GM12873 (cell line): ENCODE results near the gene PROKR1.

Experiments
- TF ChIP-seq, protein P1 (sequence below): IDR thresholded peaks from 2 replicates; pipeline ENCODE4 v1.5.1; 2012; ENCODE audit warnings: low read depth, mild to moderate bottlenecking, moderate library complexity, low read length, control low read depth; ENCODE audit not compliant: insufficient read depth; ENCODE audit errors: missing control alignments

Gene PROKR1

DNA sequence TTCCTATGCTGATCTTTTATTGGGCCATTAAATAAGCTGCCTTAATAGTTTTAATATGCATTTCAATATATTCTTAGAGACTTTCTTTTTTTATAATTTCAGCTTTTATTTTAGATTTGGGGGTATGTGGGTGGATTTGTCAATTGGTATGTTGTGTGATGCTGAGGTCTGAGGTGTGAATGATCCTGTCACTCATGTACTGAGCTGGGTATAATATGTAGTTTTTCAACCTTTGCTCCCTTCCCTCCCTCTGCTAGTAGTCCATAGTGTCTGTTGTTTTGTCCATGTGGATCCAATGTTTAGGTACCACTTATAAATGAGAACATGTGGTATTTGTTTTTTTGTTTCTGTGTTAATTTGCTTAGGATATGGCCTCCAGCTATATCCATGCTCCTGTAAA lies 35.5 kb upstream of the PROKR1 start:
- TF ChIP-seq, protein P1, sequence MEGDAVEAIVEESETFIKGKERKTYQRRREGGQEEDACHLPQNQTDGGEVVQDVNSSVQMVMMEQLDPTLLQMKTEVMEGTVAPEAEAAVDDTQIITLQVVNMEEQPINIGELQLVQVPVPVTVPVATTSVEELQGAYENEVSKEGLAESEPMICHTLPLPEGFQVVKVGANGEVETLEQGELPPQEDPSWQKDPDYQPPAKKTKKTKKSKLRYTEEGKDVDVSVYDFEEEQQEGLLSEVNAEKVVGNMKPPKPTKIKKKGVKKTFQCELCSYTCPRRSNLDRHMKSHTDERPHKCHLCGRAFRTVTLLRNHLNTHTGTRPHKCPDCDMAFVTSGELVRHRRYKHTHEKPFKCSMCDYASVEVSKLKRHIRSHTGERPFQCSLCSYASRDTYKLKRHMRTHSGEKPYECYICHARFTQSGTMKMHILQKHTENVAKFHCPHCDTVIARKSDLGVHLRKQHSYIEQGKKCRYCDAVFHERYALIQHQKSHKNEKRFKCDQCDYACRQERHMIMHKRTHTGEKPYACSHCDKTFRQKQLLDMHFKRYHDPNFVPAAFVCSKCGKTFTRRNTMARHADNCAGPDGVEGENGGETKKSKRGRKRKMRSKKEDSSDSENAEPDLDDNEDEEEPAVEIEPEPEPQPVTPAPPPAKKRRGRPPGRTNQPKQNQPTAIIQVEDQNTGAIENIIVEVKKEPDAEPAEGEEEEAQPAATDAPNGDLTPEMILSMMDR = no peak

DNA sequence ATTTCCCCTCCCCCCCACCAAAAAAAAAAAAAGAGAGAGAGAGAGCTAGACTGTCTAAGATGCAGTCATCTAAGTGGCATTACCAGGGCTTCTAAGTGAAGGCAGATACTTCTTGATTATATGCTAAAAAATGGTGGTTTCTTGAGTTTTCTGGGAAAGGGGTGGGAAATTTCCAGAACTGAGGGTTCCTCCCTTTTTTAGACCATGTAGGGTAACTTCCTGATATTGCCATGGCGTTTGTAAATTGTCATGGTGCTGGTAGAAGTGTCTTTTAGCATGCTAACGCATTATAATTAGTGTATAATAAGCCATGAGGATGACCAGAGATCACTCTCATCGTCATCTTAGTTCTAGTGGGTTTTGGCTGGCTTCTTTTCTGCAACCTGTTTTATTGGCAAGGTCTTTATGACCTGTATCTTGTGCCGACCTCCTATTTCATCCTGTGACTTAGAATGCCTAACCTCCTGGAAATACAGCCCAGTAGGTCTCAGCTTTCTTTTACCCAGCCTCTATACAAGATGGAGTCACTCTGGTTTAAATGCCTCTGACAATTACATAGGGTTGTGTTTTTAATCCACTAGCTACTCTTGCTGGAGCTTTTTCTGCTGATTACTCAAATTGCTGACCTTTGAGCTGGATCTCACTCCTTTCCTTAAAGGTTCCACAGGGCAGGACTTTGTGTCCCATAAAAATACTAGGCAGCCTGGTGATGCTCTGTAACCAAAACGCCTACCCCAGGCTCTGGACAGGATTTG lies 30.4 kb upstream of the PROKR1 start:
- TF ChIP-seq, protein P1 = no peak

DNA sequence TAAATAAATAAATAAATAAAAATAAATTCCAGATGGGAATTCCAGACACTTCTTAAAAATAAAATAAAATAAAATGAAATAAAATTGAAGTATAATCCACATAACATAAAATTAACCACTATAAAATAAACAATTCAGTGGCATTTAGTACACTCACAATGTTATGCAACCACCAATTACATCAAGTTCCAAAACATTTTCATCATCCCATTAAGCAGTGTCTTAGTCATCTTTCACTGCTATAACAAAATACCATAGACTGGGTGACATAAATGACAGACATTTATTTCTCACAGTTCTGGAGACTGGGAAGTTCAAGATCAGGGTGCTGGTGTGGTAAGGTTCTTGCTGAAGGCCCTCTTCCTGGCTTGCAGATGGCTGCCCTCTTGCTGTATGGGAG lies 22.6 kb upstream of the PROKR1 start:
- TF ChIP-seq, protein P1 = no peak

DNA sequence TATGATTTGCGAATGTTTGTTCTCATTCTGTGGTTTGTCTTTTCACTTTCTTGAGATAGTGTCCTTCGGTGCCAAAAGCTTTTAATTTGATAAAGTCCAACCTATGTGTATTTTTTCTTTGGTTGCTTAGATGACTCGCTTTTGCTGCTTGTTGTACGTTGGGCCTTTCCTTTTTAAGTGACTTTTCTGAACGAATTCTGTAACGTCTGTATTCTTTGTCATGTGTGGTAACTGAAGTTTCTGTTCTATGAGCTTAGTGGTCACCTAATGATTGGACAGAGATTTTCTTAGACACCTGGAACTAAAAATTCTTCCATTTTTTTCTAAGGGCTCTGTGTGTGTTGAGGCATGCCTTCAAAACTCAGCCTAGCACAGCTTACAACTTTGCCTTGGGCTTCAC lies 19.6 kb upstream of the PROKR1 start:
- TF ChIP-seq, protein P1 = no peak

DNA sequence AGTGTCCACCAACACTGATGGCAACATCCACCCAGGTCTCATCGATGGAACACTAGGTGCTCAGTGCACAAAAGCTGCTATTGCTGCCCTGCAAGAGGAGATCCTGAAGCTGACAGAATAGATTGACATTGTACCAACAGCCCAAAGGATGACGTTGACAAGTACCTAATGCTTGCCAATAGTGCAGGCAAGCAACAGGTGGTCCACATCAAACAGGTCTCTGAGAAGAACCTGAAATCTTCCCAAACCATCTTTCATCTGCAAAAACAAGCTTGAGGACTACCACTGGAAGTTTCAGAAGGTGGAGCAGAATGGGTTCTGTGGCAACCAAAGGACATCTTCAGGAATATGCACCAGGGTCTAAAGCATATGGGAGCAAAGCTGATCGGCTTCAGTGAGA lies 15.8 kb upstream of the PROKR1 start:
- TF ChIP-seq, protein P1 = no peak

DNA sequence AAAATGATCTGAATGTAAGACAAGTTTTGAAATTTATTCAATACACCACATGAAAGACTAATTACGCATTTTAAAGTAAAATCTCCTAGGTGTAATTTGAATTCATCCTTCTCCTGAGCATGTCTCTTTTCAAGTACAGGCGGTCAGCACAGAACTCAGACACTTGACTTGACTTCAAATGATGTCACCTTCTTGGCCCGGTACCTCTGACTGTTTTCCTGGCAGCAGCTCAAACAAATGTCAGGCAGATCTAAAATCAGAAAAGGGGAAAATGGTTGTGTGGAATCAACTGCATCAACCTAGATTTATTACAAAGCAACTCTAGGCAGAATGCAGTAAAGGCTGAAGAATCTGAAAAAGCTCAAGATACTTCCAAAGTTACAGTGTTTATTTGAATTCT lies 11.4 kb upstream of the PROKR1 start:
- TF ChIP-seq, protein P1 = no peak

DNA sequence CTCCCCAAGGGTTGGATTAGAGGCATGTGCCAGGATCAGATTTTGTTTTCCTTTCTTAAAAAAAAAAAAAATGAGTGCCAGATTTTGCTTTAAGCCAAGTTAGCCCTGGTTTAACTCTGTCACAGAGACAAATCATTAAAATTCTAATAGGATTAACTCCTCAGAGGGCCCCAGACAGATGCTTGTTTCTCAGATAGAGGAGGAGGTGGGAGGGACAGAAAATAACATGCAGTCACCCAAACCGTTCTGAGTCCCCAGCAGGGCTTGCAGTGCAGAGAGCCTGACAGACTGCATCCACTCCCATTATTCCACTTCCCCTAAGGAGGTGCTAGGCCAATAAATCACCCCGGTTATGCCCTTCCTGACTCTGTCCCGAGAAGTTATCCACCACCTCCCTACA lies 6.3 kb upstream of the PROKR1 start:
- TF ChIP-seq, protein P1 = no peak
